ENCODE data around the gene RABGAP1. TPM values are rescaled to one million over a fixed set of nuclear protein-coding genes. Genes with fewer than 3 reads are reported as not detected.

The RABGAP1 gene
- total RNA-seq, 1 experiment from 2014 or later, result 95.8 TPM

- CTCF ChIA-PET, result no interaction called here
- intact Hi-C loops (cut with micrococcal nuclease; ENCODE audit: unreplicated experiment), result no loop called here
These were observed 61.9 kb downstream of the RABGAP1 start for GRCh38 chr9:123002754-123003153.

GRCh38 chr9:123003466-123003865 is 62.6 kb downstream of the RABGAP1 start:
- no peak for DNase-seq
- H3K9me2 ChIP-seq (ENCODE audit: insufficient read depth), result no peaks in the 10 kb centered on the region
- H3F3A ChIP-seq (ENCODE audit: insufficient read depth, low read depth), result peaks cover 4% of the 10 kb centered on the region; the same call in 1 of the 2 replicates
- H3K4me3 ChIP-seq, result no peak overlapping the region
- no peak for TF ChIP-seq CTCF (conservative IDR thresholded peaks at IDR 0.05)
- peaks cover 9% of the 10 kb centered on the region for H4K20me1 ChIP-seq (ENCODE audit: insufficient read depth)
- no TSS peak for BruUV-seq (replicated peaks)
- no peaks in the 10 kb centered on the region for H3K4me1 ChIP-seq (replicated peaks; ENCODE audit: insufficient read depth)
- no peaks in the 10 kb centered on the region for H3K27me3 ChIP-seq (ENCODE audit: insufficient read depth, low read depth)
- H3K79me2 ChIP-seq (ENCODE audit: low read depth), result no peaks in the 10 kb centered on the region
- H2AFZ ChIP-seq, result no peak overlapping the region
- ChIA-PET POLR2A (ENCODE audit: unreplicated experiment) (no interaction called here), CTCF (interaction anchor here (0.6 kb wide), 1 partner anchor 79 kb away, joined by 4 read pairs; no protein-coding TSS in a partner anchor)
- intact Hi-C loops (cut with micrococcal nuclease; ENCODE audit: unreplicated experiment), result no loop called here
- peaks cover 38% of the 10 kb centered on the region for H3K36me3 ChIP-seq (ENCODE audit: low read depth)
- no peak overlapping the region for H3K27ac ChIP-seq
- no peaks in the 10 kb centered on the region for H3K9me3 ChIP-seq (ENCODE audit: insufficient read depth, low read depth)
- H3K4me2 ChIP-seq, result no peak overlapping the region

More at GRCh38 chr9:123002754-123003153, 61.9 kb downstream of the RABGAP1 start:
- H3K4me2 ChIP-seq, result no peak overlapping the region
- BruUV-seq (replicated peaks), result no TSS peak
- H3K4me1 ChIP-seq (replicated peaks; ENCODE audit: insufficient read depth), result no peaks in the 10 kb centered on the region
- no peak overlapping the region for H3K27ac ChIP-seq
- no peak for DNase-seq
- no peaks in the 10 kb centered on the region for H3K79me2 ChIP-seq (ENCODE audit: low read depth)
- TF ChIP-seq EZH2 (IDR thresholded peaks at IDR 0.05; ENCODE audit: low read depth) (no peak), CTCF (conservative IDR thresholded peaks at IDR 0.05) (no peak)
- POLR2A ChIA-PET (ENCODE audit: unreplicated experiment), result interaction anchor here (0.7 kb wide), 1 partner anchor 34 kb away, joined by 7 read pairs; no protein-coding TSS in a partner anchor
- peaks cover 38% of the 10 kb centered on the region for H3K36me3 ChIP-seq (ENCODE audit: low read depth)
- H3K27me3 ChIP-seq (ENCODE audit: insufficient read depth, low read depth), result no peaks in the 10 kb centered on the region
- H2AFZ ChIP-seq, result no peak overlapping the region
- H4K20me1 ChIP-seq (ENCODE audit: insufficient read depth), result peaks cover 9% of the 10 kb centered on the region
- no peak overlapping the region for H3K4me3 ChIP-seq
- H3F3A ChIP-seq (ENCODE audit: insufficient read depth, low read depth), result peaks cover 4% of the 10 kb centered on the region; the same call in 1 of the 2 replicates
- no peaks in the 10 kb centered on the region for H3K9me3 ChIP-seq (ENCODE audit: insufficient read depth, low read depth)
- no peaks in the 10 kb centered on the region for H3K9me2 ChIP-seq (ENCODE audit: insufficient read depth)

- no peak for TF ChIP-seq CTCF (conservative IDR thresholded peaks at IDR 0.05)
- Histone ChIP-seq H2AFZ (no peak overlapping the region), H3K9me2 (ENCODE audit: insufficient read depth) (no peaks in the 10 kb centered on the region), H3K9me3 (ENCODE audit: insufficient read depth, low read depth) (no peaks in the 10 kb centered on the region), H4K20me1 (ENCODE audit: insufficient read depth) (peaks cover 9% of the 10 kb centered on the region), H3K4me1 (replicated peaks; ENCODE audit: insufficient read depth) (no peaks in the 10 kb centered on the region), H3K4me3 (no peak overlapping the region), H3K27ac (no peak overlapping the region), H3K4me2 (no peak overlapping the region), H3K36me3 (ENCODE audit: low read depth) (peaks cover 29% of the 10 kb centered on the region), H3K27me3 (ENCODE audit: insufficient read depth, low read depth) (no peaks in the 10 kb centered on the region), H3F3A (ENCODE audit: insufficient read depth, low read depth) (peaks cover 4% of the 10 kb centered on the region; the same call in 1 of the 2 replicates), H3K79me2 (ENCODE audit: low read depth) (no peaks in the 10 kb centered on the region)
- no TSS peak for BruUV-seq (replicated peaks)
- intact Hi-C loops (cut with micrococcal nuclease; ENCODE audit: unreplicated experiment), result no loop called here
- POLR2A ChIA-PET (ENCODE audit: unreplicated experiment), result no interaction called here
- CTCF ChIA-PET, result no interaction called here
- DNase-seq, result no peak
These were observed 65.1 kb downstream of the RABGAP1 start for GRCh38 chr9:123005964-123006363.
